ENCODE data around the gene PDZD2.
"Not testable (repeated sequence)": the region's sequence is repeated elsewhere in the genome, so short reads cannot be mapped to it uniquely, and the experiment has no call there.

Gene PDZD2

DNA sequence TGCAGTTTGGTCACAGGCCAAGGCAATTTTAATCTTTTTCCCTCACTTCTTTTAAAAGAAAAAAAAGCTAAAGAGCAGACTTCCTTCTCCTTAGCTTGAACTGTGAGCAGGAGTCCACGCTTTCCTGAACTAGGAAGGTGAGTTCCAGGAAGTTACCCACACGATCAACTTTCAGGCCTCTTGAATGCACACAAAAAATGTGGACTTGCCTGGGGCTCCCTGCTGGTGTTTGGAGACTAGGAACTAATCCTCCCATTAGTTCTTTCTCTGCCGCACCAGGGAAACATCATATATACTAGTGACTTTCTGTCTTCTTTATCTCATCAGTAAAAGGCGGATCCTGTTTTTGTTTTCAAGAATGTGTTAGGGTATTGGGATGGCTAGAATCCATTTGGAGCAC is 295.2 kb downstream of the PDZD2 start:
- no peak for DNase-seq (ENCODE audit: low read depth in 2 of 2)

DNA sequence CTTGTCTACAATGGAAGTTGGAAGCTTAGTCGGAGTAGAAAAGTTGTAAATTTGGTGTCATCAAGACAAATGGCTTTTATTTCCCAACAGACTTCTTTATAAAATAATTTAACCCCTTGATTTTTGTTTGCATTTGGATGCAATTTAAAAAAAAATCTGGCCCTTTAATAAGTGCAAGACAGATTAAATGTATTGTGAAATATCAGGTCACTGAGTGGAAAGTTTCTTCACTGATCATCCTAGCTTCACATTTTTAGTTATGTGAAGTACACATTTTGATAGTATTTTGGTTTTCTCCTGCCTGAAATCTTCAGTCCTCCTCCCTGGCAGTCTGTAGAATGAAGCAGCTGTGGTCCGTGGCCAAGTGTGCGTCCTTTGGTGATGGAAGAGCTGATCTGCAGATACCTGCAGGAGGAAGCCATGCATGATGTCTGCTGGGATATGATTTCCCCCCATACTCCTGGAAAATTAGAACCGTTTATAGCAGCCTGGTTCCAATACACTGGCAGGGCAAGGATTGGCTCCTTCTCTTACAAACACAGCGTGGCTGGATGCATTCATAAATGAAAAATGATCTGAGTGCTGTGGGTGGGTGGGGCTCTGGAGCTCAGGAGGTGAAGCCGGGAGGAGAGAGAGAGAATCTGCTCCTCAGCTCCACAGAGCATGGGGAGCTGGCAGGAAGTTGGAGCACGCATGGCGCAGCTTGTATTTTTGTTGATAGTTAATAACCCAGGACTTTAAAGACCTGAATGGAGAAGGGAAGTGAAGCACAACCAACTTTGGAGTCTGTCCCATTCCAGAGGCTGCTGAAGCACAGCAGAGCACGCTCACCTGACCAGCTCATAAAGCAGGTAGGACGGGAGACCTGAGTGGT is 296.8 kb downstream of the PDZD2 start:
- DNase-seq (ENCODE audit: low read depth in 2 of 2), result no peak

DNA sequence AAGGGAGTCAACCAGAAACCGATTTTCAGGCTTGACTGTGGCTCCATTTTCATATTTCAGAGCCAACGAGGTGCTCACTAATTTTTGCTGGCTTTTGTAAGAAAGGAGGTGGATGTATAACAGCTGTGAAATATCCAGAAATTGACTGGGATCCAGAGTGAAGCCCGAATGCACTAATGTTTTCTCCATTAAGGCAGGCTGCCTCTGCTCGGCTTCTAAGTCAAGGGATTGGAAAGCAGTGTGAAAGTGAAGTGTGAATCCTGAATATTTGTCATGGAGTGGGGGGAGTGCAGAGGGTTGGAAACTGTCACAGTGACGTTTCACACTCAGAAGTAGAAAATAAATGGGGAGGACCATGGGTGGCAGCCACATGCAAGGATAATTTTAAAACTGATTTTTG is 297.8 kb downstream of the PDZD2 start:
- no peak for DNase-seq (ENCODE audit: low read depth in 2 of 2)

DNA sequence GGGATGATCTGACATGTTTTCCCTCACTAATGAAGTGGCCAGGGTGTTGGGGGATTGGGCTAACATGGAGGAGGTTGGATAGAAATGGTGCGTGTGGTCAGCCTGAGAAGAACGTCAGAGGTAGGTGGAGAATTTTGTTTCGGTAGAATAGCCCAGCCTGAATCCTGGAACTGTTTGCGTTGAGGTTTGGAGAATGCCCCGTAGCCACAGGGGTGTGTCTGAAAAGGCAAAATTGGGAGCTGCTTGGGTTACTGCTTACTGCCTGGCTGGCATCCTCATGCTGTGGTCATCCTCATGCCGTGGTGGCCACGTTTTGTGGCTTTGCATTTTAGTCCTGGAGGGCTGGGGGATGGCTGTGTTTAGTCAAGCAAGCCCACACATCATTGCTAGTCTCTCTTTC is 298.3 kb downstream of the PDZD2 start:
- no peak for DNase-seq (ENCODE audit: low read depth in 2 of 2)

DNA sequence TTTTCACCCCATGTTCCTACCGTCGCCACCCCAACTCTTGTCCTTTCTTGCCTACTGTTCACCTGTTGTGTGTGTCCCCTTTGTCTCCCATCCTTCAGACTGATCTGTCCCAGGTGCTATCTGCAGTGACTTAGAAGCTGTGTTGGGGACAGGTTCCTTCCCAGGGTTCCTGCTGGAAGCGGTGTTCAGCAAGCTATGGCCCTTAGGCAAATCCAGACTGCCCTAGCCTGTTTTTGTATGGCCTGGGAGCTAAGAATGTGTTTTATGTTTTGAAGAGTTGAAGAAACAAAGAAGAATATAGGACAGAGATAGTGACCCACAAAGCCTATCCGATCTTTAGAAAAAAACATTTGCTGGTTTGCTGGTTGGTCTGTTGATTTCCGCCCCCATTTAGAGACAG is 298.8 kb downstream of the PDZD2 start:
- no peak for DNase-seq (ENCODE audit: low read depth in 2 of 2)

DNA sequence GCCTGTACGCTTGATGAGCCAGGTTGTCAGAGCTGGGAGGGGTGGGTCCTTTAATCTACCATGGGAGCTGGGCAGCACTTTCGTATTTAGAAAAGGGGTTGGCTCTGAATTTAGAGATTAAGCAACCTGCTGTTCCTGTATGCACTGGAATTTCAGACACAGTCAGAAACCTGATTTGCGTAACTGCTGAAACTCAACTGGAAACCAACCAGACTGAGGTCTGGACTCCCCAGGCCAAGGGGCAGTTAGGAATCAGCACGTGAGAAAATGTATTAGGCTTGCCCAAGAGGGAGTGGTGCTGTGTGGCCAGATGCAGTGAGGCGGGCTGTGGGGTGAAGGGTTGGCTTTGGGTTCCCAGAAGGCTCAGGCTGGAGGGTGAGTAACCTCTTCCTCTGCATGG is 300.2 kb downstream of the PDZD2 start:
- no peak for DNase-seq (ENCODE audit: low read depth in 2 of 2)

DNA sequence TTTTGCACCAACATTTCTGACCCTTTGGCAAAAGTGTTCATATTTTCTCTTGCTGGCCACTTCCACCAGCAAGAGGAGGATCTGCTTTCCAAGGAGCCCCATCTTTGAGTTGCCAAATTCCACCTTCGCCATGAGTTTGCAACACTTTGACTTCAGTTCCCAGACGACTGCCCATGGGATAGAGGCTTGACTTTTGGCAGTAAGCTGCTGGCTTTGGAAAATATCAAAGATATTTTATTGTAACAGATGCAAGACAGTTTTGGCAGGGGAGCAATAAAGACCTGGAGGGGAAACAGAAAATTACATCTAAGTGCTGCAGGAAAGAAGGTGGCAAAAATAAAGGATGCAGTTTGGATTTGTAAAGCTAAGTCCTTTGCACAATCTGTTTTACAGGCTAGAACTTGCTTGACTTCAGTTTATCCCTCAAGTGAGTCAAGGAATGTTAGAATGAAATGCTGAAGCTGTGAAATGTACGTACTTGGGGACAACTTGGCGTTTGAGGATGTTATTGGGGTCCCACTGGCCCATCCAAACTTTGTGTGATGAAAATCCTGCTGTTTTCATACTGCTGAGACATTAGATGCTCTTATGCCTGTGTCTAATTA is 302.3 kb downstream of the PDZD2 start:
- DNase-seq (ENCODE audit: low read depth in 2 of 2), result no peak

DNA sequence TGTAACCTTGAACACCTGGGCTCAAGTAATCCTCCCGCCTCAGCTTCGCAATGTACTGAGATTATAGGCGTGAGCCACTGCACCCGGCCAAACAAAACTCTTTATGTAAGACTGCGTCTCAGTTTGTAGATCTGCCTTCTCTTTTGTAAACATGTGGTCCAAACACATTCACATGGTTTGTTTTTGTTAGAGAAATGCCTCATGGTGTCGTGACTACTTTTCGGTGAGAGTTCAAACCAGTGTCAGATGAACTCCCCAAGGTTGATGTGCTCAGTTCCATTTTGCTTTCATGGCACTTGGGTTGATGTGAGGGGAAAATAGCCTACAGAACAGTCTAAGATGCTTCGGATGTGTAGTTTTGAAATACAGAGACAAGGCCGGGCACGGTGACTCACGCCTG is 303.6 kb downstream of the PDZD2 start:
- DNase-seq (ENCODE audit: low read depth in 2 of 2), result no peak

DNA sequence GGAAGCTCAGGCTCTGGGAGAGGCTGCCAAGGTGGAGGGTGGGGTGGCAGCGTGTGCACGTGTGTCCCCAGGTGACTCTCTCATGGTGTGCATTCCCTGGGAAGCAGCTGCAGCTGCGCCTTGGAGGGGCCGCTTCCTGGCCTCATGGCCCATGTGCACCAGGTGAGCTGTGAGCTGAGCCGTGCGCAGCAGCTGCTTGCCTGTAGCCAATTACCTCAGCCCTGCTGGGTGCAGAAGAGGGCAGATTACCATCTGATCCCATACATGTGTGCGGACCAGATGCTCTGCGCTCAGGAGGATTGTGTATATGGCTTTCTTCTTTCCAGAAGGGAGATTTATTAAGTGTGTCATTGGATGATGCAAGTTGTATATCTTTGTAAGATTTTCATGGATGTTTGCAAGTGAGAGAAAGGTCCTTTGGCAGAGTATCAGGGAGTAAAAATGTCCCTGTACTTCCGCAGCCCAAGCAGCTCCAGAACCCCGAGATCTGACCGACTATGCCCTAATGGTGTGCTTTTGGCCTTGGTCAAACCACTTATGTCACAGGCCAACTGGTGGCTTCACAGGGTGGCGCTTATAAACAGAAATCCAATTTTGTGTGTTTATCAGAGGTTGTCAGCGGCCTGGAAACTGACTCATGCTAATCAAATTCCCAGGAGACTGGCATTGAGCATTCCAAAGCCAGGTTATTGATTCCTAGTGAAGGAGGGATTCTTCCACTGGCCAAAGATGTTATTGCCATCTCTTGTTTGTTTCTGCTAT is 305.9 kb downstream of the PDZD2 start:
- DNase-seq (ENCODE audit: low read depth in 2 of 2), result no peak

DNA sequence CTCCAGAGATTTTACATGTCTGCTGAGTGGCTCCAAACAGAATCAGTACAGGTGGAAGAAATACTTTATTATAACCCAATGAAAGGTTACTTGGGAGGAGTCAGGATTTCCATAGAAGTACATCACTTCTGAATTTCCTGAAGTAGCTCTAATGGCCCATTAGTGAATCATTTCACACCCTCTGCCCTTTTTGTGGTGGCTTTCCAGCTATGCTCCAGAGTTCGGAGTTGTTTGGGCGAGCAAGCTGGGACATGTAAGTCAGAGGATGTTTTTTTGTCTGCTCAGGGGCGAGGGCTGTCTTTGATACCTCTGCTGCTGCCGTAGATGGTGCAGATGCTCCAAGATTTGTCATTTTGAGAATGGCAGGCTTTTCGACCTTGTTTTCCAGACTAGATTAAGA is 309.1 kb downstream of the PDZD2 start:
- DNase-seq (ENCODE audit: low read depth in 2 of 2), result no peak

DNA sequence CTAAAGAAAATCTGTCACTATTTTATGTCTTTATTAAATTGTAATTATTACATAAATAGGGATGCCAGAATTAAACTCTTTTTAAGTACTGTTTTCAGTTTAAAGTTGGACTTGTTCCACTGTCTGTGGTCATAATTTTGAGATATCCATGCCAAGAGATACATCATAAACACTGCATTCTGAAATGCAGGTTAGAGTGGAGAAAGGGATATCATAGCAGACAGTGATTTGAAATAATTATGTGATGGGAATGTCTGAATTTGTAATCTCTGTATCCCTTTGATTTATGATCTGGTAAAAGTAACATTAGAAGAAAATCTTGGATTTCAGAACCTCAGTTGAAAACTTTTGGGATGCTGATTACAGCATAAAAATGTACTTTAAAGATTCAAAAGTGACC is 313.1 kb downstream of the PDZD2 start:
- no peak for DNase-seq (ENCODE audit: low read depth in 2 of 2)

DNA sequence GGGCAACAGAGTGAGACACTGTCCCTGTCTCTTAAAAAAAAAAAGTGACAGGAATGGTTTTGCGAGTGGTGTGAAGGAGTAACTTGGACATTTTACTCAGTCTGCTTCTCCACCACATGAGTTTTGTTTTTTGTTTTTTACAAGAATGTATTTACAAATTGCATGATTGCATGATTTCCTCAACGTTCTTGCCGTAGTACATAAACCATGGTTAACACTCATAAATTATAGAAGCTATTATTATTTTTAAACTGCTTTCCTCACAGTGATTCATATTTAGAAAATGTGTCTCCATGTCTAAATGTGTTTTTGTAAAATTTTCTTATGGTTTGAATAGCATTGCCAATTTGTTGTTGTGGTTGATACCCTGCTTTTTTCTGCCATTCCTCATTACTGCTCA is 315.2 kb downstream of the PDZD2 start:
- DNase-seq (ENCODE audit: low read depth in 2 of 2), result no peak

DNA sequence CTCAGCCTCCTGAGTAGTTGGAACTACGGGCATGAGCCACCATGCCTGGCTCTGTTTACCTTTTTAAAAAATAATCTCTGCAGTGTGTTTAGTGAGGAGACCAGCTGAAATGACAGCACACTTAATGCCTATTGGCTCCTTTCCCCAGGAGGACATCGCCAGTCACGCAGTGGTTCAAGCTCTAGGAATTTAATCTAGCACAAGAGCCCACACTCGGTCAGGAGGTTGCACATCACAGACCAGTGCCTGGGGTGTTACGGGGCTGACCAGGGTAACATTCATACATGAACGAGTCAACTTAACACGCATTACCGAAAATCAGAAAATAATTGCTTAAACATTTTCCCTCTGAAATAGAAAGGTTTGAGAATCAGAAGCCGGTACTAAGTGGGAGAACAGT is 318.2 kb downstream of the PDZD2 start:
- DNase-seq (ENCODE audit: low read depth in 2 of 2), result no peak

DNA sequence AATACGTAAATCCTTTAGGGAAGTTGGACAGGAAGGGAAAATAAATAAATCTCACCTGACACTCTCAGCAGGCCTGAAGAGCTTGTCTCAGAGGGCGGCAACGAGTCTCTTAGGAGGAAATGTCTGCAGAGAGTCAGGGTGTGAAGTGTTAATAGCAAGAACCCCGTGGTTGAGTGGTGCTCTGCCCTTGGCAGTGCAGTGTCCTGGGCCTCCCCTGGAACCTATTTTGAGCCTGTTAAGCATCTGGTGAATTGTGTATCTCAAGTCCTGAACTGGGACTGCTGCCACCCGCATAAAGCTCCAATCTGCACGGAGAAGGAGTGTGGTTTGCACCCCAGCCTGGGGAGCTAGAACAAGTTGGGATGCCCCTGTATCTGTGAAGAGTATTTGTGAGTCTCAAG is 323.4 kb downstream of the PDZD2 start:
- DNase-seq (ENCODE audit: low read depth in 2 of 2), result no peak

DNA sequence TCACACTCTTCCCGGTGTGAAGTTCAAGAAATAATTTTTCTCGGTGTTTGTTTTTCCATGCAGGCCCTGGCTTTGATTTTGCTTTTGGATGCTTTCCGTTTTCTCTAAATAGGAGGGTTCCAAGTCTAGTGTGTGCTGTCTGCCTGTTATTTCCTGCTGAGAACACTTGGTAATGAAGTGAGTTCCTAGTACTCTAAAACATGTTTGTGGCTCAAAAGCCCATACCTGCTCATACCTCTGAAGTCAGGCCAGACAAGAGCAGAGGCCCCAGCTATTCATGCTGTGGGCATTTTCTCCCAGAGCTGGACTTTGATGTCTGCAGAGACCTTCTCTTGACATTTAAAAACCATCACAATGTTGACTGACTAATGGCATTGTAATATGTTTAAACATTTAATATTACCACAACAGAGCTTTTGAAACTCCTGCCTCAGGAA is 324.0 kb downstream of the PDZD2 start:
- DNase-seq (ENCODE audit: low read depth in 2 of 2), result no peak

DNA sequence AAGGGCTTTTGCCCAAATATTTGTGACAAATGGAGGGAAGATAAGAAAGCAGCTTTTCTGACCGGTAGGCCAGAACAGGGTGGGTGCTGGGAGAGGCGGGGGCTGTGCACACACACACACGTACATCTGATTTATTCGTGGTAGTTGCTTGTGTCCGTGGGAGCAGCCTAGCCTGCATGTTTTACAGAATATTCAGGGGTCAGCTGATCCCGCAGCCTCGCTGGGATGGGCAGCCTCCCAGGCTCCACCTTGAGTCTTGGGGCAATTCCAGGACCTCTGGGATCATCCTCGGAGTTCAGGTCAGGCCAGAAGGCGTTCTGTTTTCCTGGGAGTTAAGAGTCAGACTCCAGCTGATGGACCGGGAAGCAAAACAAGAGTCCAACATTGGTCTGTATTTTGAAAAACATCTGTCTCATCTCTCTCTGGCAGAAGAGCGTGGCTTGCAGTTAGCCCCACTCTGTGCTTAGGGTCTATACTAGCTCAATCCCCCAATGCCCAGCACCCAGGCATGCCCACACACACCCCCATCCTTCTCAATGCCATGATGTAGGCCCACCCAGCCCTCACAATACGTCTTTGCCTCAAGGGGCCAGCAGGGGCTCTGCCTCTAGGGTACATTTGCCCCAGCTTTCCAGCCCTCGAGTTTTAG is 324.6 kb downstream of the PDZD2 start:
- no peak for DNase-seq (ENCODE audit: low read depth in 2 of 2)

DNA sequence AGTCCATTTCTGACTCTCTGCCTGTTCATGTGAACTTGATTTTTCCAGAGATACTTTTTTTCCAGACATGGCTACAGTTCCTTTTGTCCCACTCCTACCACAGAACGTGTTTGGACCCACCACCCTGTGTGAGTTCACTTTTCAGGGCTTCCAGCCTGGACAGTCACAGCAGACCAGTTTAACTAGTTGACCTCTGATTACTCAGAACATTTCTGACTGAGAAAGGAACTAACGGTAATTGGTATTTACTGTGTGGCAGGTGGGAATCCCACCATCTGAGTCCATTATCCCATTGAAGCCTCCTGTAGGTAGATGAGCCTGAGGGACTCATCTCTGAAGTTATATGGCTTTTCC is 325.1 kb downstream of the PDZD2 start:
- DNase-seq (ENCODE audit: low read depth in 2 of 2), result no peak

DNA sequence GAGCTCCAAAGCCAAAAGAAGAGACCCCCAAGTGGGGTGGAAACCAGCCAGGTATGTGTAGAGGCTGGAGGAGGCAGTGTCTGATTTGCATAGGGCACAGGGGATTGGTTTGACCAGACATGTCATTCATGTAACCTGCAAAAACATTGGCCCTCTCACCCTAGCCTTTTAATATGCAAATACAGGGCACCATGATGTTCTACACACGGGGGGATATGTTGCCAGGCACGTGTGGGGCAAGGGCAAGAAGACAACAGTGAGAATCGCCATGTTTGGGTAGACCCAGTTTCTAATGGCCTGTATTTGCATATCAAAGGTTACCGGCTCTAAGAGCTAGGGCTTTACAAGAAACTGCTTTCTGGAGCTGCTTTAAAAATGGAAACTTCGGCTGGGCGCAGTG is 326.3 kb downstream of the PDZD2 start:
- no peak for DNase-seq (ENCODE audit: low read depth in 2 of 2)

DNA sequence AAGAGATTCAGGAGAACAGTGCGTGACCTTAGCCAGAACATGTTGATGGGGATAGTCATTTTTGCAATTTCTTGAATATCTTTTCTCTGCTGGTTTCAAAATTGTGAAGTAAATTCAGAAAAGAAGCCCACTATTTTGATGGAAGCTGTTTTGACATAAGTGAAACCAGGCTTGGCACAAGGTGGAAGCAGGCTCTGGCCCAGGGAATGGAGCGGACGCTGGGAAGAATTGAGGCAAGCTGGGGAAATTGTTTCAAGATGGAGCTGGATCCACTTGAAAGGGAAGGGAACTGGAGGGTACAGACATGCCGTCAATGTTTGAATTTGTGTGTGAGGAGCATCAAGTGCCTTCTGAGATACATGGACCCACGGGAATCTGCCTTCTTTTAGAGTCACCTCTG is 328.0 kb downstream of the PDZD2 start:
- DNase-seq (ENCODE audit: low read depth in 2 of 2), result no peak

DNA sequence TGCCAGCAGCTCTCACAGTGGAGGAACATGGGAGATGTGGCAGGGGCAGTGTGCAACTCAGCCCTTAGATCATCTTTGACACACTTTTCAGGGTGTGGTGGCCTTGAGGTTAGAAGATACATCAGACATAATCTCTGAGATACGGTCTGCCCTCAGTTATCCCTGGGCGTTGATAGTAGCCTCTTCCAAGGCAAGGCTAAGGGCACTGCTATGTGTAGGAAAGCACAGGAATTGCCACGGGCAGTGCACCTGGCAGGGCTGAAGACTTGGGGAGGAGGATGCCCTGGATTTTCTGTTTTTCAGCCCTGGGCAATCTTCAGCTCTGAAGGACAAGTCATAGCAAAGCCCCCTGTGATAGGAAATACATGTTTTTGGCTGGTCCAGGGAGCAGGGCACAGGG is 328.5 kb downstream of the PDZD2 start:
- no peak for DNase-seq (ENCODE audit: low read depth in 2 of 2)

DNA sequence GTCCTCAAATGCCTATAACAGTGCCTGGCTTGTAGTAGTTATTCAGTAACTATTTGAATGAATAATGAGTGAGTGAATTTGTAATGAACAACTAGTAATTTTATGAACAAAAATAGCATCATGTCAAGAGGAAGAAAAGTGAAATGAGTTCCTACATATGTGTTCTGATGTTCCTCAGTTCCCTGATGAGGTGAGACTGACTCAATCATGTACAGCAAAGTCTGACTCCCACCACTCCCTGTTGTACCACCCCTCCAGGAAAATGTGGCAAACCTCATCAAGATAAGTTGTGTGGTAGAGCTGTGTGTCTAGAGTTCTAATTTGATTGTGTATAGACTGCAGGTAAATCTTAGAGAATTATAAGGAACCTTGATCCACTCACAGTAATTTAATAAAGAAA is 333.6 kb downstream of the PDZD2 start:
- DNase-seq (ENCODE audit: low read depth in 2 of 2), result no peak

DNA sequence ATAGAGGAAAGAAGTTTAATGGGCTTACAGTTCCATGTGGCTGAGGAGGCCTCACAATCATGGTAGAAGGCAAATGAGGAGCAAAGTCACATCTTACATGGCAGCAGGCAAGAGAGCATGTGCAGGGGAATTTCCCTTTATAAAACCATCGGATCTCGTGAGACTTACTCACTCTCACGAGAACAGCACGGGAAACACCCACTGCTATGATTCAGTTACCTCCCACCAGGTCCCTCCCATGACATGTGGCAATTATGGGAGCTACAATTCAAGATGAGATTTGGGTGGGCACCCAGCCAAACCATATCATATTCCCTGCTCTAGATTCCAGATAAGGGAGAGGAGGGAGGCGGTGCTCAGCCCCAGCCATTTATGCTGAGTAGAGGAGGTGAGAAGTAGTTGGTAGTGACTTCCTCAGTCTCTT is 336.3 kb downstream of the PDZD2 start:
- not testable (repeated sequence) for DNase-seq (ENCODE audit: low read depth in 2 of 2)
